HepG2 (cell line): ENCODE results near the gene CHKA. TPM values are rescaled to one million over a fixed set of nuclear protein-coding genes. Genes with fewer than 3 reads are reported as not detected.

ENCODE experiments used
- ATAC-seq: fragments of 200-7000 bp; cut with Tn5 transposase; 3 replicates; pipeline ENCODE4 v1.9.1; 2020; ENCODE audit warnings: mild to moderate bottlenecking, moderate library complexity
- BruUV-seq: library from RNA; stranded (reverse); fragments of 400-500 nt; replicated peaks from 2 replicates; lab custom pipeline; 2021; lab: Mats Ljungman, UMichigan
- CTCF ChIA-PET: fragments of 300-600 bp; formaldehyde crosslinking; extraction: SDS; loops from one replicate; lab custom pipeline; 2021; ENCODE audit warnings: low total read pairs, inconsistent platforms, low intra/inter-chr PET ratio; lab: Yijun Ruan, JAX
- POLR2A ChIA-PET: fragments of 350-600 bp; sonication (Branson Sonifier 250); formaldehyde crosslinking; loops from one replicate; lab custom pipeline; 2020; ENCODE audit warnings: antibody characterized with exemption, inconsistent platforms; lab: Yijun Ruan, JAX
- DNase-seq: peaks from one replicate; pipeline ENCODE4 v3.0.0-alpha.2; 2015; ENCODE audit warnings: low spot score
- FAIRE-seq: peaks from 3 replicates; lab custom pipeline; 2011; peaks lifted over from hg19 to GRCh38; lab: Jason Lieb, UNC
- H2AFZ ChIP-seq: one replicate; pipeline ENCODE4 v1.6.1; 2011; ENCODE audit warnings: low read length, inconsistent platforms
- H3K27ac ChIP-seq: fragments of 300-600 bp; 3 replicates; pipeline ENCODE4 v1.8.0; 2011; ENCODE audit warnings: mixed run types, mild to moderate bottlenecking, mixed read lengths, low read length, inconsistent platforms; ENCODE audit not compliant: insufficient read depth; ENCODE audit errors: extremely low read length
- H3K27me3 ChIP-seq, 2 experiments: fragments of 200-600 bp in 1 of 2; 2 replicates in 1 of 2; 3 replicates in 1 of 2; pipeline versions ENCODE4 v1.6.0 to v1.8.0; 2011; ENCODE audit warnings: low read length in 2 of 2, mild to moderate bottlenecking in 2 of 2, moderate library complexity in 2 of 2, inconsistent platforms in 1 of 2; ENCODE audit not compliant: insufficient read depth in 2 of 2, control insufficient read depth in 1 of 2
- H3K36me3 ChIP-seq, 2 experiments: fragments of 200-600 bp in 1 of 2; replicated peaks in 1 of 2; 2 replicates in 1 of 2; 3 replicates in 1 of 2; pipeline versions ENCODE4 v1.5.1 to v1.8.0; 2011; ENCODE audit warnings: low read length in 2 of 2, inconsistent platforms in 1 of 2; ENCODE audit not compliant: insufficient read depth in 2 of 2, control insufficient read depth in 1 of 2
- H3K4me1 ChIP-seq: 2 replicates; pipeline ENCODE4 v1.5.1; 2012; ENCODE audit warnings: low read length, inconsistent platforms; ENCODE audit not compliant: insufficient read depth
- H3K4me2 ChIP-seq: 2 replicates; pipeline ENCODE4 v1.6.0; 2011; ENCODE audit warnings: low read depth, low read length, inconsistent platforms
- H3K4me3 ChIP-seq, 3 experiments: fragments of 200-600 bp in 1 of 3; sonication (generic), shearing (Covaris generic) in 1 of 3; replicated peaks in 1 of 3; 2 replicates each; pipeline ENCODE4 v1.5.1; 2011 to 2016; ENCODE audit warnings: low read length in 3 of 3, inconsistent platforms in 2 of 3, low read depth in 2 of 3, mild to moderate bottlenecking in 2 of 3, control low read depth in 1 of 3, mixed read lengths in 1 of 3; ENCODE audit not compliant: insufficient read depth in 1 of 3
- H3K79me2 ChIP-seq: one replicate; pipeline ENCODE4 v1.6.1; 2011; ENCODE audit warnings: low read length, inconsistent platforms; ENCODE audit not compliant: insufficient read depth
- H3K9ac ChIP-seq: 2 replicates; pipeline ENCODE4 v1.6.0; 2011; ENCODE audit warnings: mild to moderate bottlenecking, low read depth, low read length, inconsistent platforms; ENCODE audit not compliant: insufficient read depth
- H3K9me3 ChIP-seq: 2 replicates; pipeline ENCODE4 v1.5.1; 2012; ENCODE audit warnings: mild to moderate bottlenecking, low read length
- H4K20me1 ChIP-seq: 2 replicates; pipeline ENCODE4 v1.6.0; 2011; ENCODE audit warnings: inconsistent platforms, mild to moderate bottlenecking, low read length, moderate library complexity; ENCODE audit not compliant: insufficient read depth
- GATAD2A ChIP-seq: IDR thresholded peaks from 2 replicates; pipeline ENCODE4 v1.6.1; 2016
- HIC2 ChIP-seq: sonication (generic); formaldehyde crosslinking; IDR thresholded peaks from 2 replicates; pipeline ENCODE4 v1.9.0; 2022; ENCODE audit warnings: low read depth, missing genetic modification reagents
- KLF6 ChIP-seq: IDR thresholded peaks from 2 replicates; pipeline ENCODE4 v1.8.0; 2016; ENCODE audit warnings: missing biosample characterization, missing genetic modification reagents
- MYC ChIP-seq: sonication (generic); formaldehyde crosslinking; IDR thresholded peaks from 2 replicates; pipeline ENCODE4 v1.9.0; 2021; ENCODE audit warnings: missing genetic modification reagents, borderline replicate concordance
- NR2F2 ChIP-seq: IDR thresholded peaks from 2 replicates; pipeline ENCODE4 v1.6.1; 2012; ENCODE audit warnings: low read depth, inconsistent platforms, borderline replicate concordance
- PHF5A ChIP-seq: IDR thresholded peaks from one replicate; pipeline ENCODE4 v1.6.1; 2018; ENCODE audit warnings: low read depth, missing genetic modification reagents; ENCODE audit not compliant: unreplicated experiment
- SP1 ChIP-seq, 2 experiments: fragments of 450-650 bp in 1 of 2; sonication (generic) in 1 of 2; formaldehyde crosslinking in 1 of 2; IDR thresholded peaks; 2 replicates each; pipeline versions ENCODE4 v1.4.0 to v1.6.1; 2016 to 2020; ENCODE audit warnings: missing genetic modification reagents in 1 of 2
- TSC22D2 ChIP-seq: sonication (generic); formaldehyde crosslinking; IDR thresholded peaks from 2 replicates; pipeline ENCODE4 v1.5.1; 2020; ENCODE audit warnings: missing genetic modification reagents, mild to moderate bottlenecking, borderline replicate concordance
- ZMYM4 ChIP-seq: sonication (generic); formaldehyde crosslinking; IDR thresholded peaks from 2 replicates; pipeline ENCODE4 v1.8.1; 2023; ENCODE audit warnings: mild to moderate bottlenecking, missing genetic modification reagents
- ZNF510 ChIP-seq: sonication (generic); formaldehyde crosslinking; IDR thresholded peaks from 2 replicates; pipeline ENCODE4 v1.4.0; 2020; ENCODE audit warnings: low read depth, mild to moderate bottlenecking, missing genetic modification reagents
- ZNF550 ChIP-seq: sonication (generic); formaldehyde crosslinking; IDR thresholded peaks from 2 replicates; pipeline ENCODE4 v1.4.0; 2020; ENCODE audit warnings: mild to moderate bottlenecking, missing genetic modification reagents, borderline replicate concordance
- WGBS: methylation state at CpG from one replicate; pipeline ENCODE4 v1.1.6; 2017; ENCODE audit warnings: low lambda C conversion rate; 5-methylcytosine and 5-hydroxymethylcytosine counted together
- in situ Hi-C: cut with HindIII; loops from 2 replicates; pipeline ENCODE4 v1.10.0; 2017; ENCODE audit warnings: low pct_unique_long_range_greater_than_20kb; ENCODE audit not compliant: extremely low pct_ligation_motif_present
- intact Hi-C: fragments of 100-400 bp; cut with micrococcal nuclease; formaldehyde crosslinking; loops from one replicate; pipeline ENCODE4 v1.10.0; 2022; ENCODE audit not compliant: unreplicated experiment
- polyA plus RNA-seq, 8 experiments: library from polyadenylated mRNA; depleted of rRNA in 3 of 8; stranded (reverse) in 7 of 8; unstranded in 1 of 8; fragments of >200 nt; fragmentation: Illumina TruSeq in 4 of 8; extraction: Trizol in 4 of 8; gene quantifications; 2 replicates each; pipeline versions ENCODE4 v1.2.1 to v1.2.3, GENCODE V29; 2011 to 2016; ENCODE audit warnings: low read depth in 4 of 8, missing spikeins in 1 of 8, mixed read lengths in 1 of 8; ENCODE audit not compliant: insufficient read depth in 1 of 8
- total RNA-seq, 5 experiments: library from RNA; depleted of rRNA; stranded (reverse); fragments of >200 nt; fragmentation: Illumina TruSeq; extraction: Trizol; gene quantifications; 2 replicates each; pipeline ENCODE4 v1.2.3, GENCODE V29; 2016; ENCODE audit warnings: low read depth in 1 of 5
- TF ChIP-seq, protein P1 (sequence below): sonication (generic); formaldehyde crosslinking; conservative IDR thresholded peaks from 2 replicates; pipeline ENCODE4 v1.8.1; 2023; ENCODE audit warnings: missing genetic modification reagents
- TF ChIP-seq, protein P2 (sequence below): sonication (generic); formaldehyde crosslinking; IDR thresholded peaks from 2 replicates; pipeline ENCODE4 v1.4.0; 2020; ENCODE audit warnings: mild to moderate bottlenecking, missing genetic modification reagents
- TF ChIP-seq, protein P3 (sequence below): sonication (generic); formaldehyde crosslinking; IDR thresholded peaks from 2 replicates; pipeline ENCODE4 v1.4.0; 2020; ENCODE audit warnings: missing genetic modification reagents

Gene CHKA
- total and polyA plus RNA-seq, 2 of the 13 experiments (the other 11 are each of a cell fraction or from before 2014, with no cell fraction given): 71.6 to 92.7 TPM

- H3K4me1 ChIP-seq: peaks cover 59% of the 10 kb centered on the region
- H3K4me3 ChIP-seq: peak overlapping the region; percentile 53 to 62 (median 57); a peak in 5 of 6 replicates
- CTCF ChIA-PET: no interaction called here
- TF ChIP-seq, protein P1, sequence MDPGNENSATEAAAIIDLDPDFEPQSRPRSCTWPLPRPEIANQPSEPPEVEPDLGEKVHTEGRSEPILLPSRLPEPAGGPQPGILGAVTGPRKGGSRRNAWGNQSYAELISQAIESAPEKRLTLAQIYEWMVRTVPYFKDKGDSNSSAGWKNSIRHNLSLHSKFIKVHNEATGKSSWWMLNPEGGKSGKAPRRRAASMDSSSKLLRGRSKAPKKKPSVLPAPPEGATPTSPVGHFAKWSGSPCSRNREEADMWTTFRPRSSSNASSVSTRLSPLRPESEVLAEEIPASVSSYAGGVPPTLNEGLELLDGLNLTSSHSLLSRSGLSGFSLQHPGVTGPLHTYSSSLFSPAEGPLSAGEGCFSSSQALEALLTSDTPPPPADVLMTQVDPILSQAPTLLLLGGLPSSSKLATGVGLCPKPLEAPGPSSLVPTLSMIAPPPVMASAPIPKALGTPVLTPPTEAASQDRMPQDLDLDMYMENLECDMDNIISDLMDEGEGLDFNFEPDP (CRISPR knock-in tag): no peak
- TF ChIP-seq ZNF550 (CRISPR knock-in tag) (no peak), TSC22D2 (CRISPR knock-in tag) (no peak), ZMYM4 (CRISPR knock-in tag) (no peak), GATAD2A (peak; percentile 55; the same call in 1 of the 2 replicates), SP1 (IDR thresholded peaks at IDR 0.05) (no peak), SP1 (CRISPR knock-in tag; IDR thresholded peaks at IDR 0.05) (0 out of 2 replicates have a peak, but pooled peaks have one; percentile 2), MYC (CRISPR knock-in tag) (peak; percentile 78; the same call in 1 of the 2 replicates), ZNF510 (CRISPR knock-in tag) (no peak), NR2F2 (no peak), HIC2 (CRISPR knock-in tag) (no peak), PHF5A (CRISPR knock-in tag) (peak; percentile 42), KLF6 (CRISPR knock-in tag) (no peak)
- TF ChIP-seq, protein P2, sequence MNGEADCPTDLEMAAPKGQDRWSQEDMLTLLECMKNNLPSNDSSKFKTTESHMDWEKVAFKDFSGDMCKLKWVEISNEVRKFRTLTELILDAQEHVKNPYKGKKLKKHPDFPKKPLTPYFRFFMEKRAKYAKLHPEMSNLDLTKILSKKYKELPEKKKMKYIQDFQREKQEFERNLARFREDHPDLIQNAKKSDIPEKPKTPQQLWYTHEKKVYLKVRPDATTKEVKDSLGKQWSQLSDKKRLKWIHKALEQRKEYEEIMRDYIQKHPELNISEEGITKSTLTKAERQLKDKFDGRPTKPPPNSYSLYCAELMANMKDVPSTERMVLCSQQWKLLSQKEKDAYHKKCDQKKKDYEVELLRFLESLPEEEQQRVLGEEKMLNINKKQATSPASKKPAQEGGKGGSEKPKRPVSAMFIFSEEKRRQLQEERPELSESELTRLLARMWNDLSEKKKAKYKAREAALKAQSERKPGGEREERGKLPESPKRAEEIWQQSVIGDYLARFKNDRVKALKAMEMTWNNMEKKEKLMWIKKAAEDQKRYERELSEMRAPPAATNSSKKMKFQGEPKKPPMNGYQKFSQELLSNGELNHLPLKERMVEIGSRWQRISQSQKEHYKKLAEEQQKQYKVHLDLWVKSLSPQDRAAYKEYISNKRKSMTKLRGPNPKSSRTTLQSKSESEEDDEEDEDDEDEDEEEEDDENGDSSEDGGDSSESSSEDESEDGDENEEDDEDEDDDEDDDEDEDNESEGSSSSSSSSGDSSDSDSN: peak; percentile 86
- TF ChIP-seq, protein P3, sequence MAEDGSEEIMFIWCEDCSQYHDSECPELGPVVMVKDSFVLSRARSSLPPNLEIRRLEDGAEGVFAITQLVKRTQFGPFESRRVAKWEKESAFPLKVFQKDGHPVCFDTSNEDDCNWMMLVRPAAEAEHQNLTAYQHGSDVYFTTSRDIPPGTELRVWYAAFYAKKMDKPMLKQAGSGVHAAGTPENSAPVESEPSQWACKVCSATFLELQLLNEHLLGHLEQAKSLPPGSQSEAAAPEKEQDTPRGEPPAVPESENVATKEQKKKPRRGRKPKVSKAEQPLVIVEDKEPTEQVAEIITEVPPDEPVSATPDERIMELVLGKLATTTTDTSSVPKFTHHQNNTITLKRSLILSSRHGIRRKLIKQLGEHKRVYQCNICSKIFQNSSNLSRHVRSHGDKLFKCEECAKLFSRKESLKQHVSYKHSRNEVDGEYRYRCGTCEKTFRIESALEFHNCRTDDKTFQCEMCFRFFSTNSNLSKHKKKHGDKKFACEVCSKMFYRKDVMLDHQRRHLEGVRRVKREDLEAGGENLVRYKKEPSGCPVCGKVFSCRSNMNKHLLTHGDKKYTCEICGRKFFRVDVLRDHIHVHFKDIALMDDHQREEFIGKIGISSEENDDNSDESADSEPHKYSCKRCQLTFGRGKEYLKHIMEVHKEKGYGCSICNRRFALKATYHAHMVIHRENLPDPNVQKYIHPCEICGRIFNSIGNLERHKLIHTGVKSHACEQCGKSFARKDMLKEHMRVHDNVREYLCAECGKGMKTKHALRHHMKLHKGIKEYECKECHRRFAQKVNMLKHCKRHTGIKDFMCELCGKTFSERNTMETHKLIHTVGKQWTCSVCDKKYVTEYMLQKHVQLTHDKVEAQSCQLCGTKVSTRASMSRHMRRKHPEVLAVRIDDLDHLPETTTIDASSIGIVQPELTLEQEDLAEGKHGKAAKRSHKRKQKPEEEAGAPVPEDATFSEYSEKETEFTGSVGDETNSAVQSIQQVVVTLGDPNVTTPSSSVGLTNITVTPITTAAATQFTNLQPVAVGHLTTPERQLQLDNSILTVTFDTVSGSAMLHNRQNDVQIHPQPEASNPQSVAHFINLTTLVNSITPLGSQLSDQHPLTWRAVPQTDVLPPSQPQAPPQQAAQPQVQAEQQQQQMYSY (CRISPR knock-in tag): no peak
Measured at GRCh38 chr11:68128682-68129327, 7.6 kb upstream of the CHKA start.

More at GRCh38 chr11:68128682-68129327, 7.6 kb upstream of the CHKA start:
- peak; percentile 76 for DNase-seq
- Histone ChIP-seq H4K20me1 (no peaks in the 10 kb centered on the region), H3K4me2 (peak overlapping the region; percentile 72), H3K79me2 (no peaks in the 10 kb centered on the region), H3K9me3 (peaks cover 20% of the 10 kb centered on the region), H2AFZ (no peak overlapping the region), H3K36me3 (no peaks in the 10 kb centered on the region), H3K27me3 (no peaks in the 10 kb centered on the region), H3K9ac (peak overlapping the region; percentile 66), H3K27ac (peak overlapping the region; percentile 99)
- intact Hi-C loops (no loop called here), in situ Hi-C loops (no loop called here)
- POLR2A ChIA-PET: interaction anchor here (0.7 to 7.6 kb wide), 12 partner anchors 9 to 170 kb away, joined by 3 to 196 read pairs (median 14); partner anchors contain the start of genes ALDH3B1 and TCIRG1
- peak; percentile 62 for FAIRE-seq
- 17% methylated on average over 11 of the region's 15 CpGs for WGBS
- BruUV-seq: TSS peak; percentile 77
- ATAC-seq: peak; percentile 54
